B cell (primary cell): Measurements from ENCODE around the gene OTOP2.

Experiments
- EZH2 ChIP-seq: IDR thresholded peaks from 2 replicates; pipeline ENCODE4 v1.6.1; 2012; ENCODE audit warnings: borderline replicate concordance, low read depth, mild to moderate bottlenecking, moderate library complexity, low read length; ENCODE audit not compliant: insufficient read depth, poor library complexity, severe bottlenecking
- TF ChIP-seq, protein P1 (sequence below): fragments of 200-600 bp; IDR thresholded peaks from one replicate; pipeline ENCODE4 v1.8.0; 2022; ENCODE audit warnings: antibody characterized with exemption, mild to moderate bottlenecking

DNA sequence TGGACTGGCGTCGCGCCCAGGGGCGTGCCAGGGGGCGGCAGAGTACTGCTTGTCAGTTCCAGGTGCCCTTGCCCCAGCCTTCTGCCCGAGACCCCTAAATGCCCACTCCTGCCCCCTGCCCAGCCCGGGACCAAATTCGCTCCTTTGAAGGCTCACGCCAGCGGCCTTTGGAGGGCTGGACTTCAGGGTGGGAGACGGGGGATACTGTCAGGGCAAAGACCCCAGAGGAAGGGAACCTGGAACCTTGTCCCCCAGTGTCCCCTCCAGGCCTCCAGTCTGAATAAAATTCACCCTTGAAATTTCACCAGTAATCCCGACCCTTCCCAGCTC is 12.4 kb downstream of the OTOP2 start:
- TF ChIP-seq, protein P1, sequence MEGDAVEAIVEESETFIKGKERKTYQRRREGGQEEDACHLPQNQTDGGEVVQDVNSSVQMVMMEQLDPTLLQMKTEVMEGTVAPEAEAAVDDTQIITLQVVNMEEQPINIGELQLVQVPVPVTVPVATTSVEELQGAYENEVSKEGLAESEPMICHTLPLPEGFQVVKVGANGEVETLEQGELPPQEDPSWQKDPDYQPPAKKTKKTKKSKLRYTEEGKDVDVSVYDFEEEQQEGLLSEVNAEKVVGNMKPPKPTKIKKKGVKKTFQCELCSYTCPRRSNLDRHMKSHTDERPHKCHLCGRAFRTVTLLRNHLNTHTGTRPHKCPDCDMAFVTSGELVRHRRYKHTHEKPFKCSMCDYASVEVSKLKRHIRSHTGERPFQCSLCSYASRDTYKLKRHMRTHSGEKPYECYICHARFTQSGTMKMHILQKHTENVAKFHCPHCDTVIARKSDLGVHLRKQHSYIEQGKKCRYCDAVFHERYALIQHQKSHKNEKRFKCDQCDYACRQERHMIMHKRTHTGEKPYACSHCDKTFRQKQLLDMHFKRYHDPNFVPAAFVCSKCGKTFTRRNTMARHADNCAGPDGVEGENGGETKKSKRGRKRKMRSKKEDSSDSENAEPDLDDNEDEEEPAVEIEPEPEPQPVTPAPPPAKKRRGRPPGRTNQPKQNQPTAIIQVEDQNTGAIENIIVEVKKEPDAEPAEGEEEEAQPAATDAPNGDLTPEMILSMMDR, result no peak
- no peak for TF ChIP-seq EZH2
